Activated gamma-delta T cell treated with Interleukin-2 at 50 U/mL for 16 hours (primary cell): Measurements from ENCODE around the gene AKR7A3.

ENCODE experiments used
- DNase-seq: peaks from one replicate; pipeline ENCODE4 v3.0.0-alpha.2; 2020

AKR7A3 gene

GRCh38 chr1:19251305-19252196 is 37.0 kb downstream of the AKR7A3 start, which contains the start of the genes EMC1 and MRTO4:
Gene EMC1 (minus strand): TSS chr1:19251524. CDS start chr1:19251509, 15 bp downstream.
Gene MRTO4 (plus strand): TSS chr1:19251805. CDS start chr1:19251836, 31 bp downstream.
- peak; percentile 90 for DNase-seq

- DNase-seq, result no peak
These were observed 37.8 kb downstream of the AKR7A3 start for GRCh38 chr1:19250629-19251304.

- DNase-seq, result peak; percentile 49
These were observed 47.7 kb downstream of the AKR7A3 start for GRCh38 chr1:19240673-19241538.

DNA sequence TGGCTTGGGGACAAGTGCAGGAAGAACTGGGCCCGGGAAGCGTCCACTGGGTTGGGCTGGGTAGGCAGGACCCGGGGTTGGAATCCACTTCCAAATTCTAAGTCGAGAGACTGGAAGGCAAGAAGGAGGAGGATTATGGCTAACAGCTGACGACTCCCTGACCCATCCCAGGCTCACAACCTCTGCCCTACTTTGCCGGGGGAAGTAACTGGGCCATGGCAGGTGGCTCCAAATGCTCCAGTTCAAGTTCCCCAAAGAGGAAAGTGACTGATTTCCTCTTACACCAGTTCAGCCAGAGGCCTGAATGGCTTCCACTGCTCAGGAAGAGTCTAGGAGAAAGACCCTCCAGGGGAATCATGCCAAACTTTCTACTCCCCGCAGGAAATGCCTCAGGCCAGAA is 48.7 kb downstream of the AKR7A3 start:
- DNase-seq, result no peak

DNA sequence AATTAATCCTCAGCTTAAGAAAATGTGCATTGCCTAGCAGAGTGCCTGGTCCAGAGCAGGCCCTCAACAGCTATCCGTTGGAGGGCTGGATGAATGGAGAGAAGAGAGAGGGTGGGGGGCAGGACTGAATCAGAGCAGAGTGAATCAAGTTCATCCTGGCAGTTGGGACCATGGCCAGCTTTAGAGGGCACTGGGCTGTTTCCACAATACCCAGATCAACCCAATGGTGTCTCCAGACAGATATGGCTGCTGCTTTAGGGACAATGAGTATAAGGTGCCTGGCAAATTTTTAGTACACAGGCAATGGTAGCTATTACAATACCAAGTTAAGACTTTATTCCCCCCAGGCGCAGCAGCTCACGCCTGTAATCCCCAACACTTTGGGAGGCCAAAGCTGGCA is 54.3 kb downstream of the AKR7A3 start:
- DNase-seq, result no peak
